HEK293 (cell line): Measurements from ENCODE around the gene TCF7L2.

Experiments
- CTCF ChIA-PET: fragments of 350-600 bp; formaldehyde crosslinking; extraction: SDS; loops from one replicate; lab custom pipeline; 2021; ENCODE audit warnings: antibody characterized with exemption; lab: Yijun Ruan, JAX
- POLR2A ChIA-PET: fragments of 300-600 bp; formaldehyde crosslinking; extraction: SDS; loops from one replicate; lab custom pipeline; 2020; ENCODE audit warnings: antibody characterized with exemption, inconsistent platforms; lab: Yijun Ruan, JAX
- H3K27ac ChIP-seq: fragments of 200-500 bp; sonication (Bioruptor generic); 2 replicates; pipeline ENCODE4 v1.5.1; 2014; ENCODE audit warnings: low read depth, low read length, control low read depth, inconsistent platforms; ENCODE audit errors: extremely low read depth
- H3K36me3 ChIP-seq, 2 experiments: fragments of 200-500 bp in 1 of 2; sonication (Bioruptor generic) in 1 of 2; 1 replicate in 1 of 2; 2 replicates in 1 of 2; pipeline ENCODE4 v1.5.1; 2014 to 2017; ENCODE audit warnings: inconsistent platforms in 2 of 2, low read length in 2 of 2; ENCODE audit not compliant: control insufficient read depth in 2 of 2, insufficient read depth in 1 of 2
- H3K4me1 ChIP-seq: fragments of 200-500 bp; sonication (Bioruptor generic); 2 replicates; pipeline ENCODE4 v1.5.1; 2014; ENCODE audit warnings: mild to moderate bottlenecking, low read length, inconsistent platforms; ENCODE audit not compliant: control insufficient read depth, insufficient read depth
- H3K4me3 ChIP-seq: 2 replicates; pipeline ENCODE4 v1.5.1; 2011; ENCODE audit warnings: low read depth, mild to moderate bottlenecking, control low read depth, low read length, moderate library complexity
- H3K9me3 ChIP-seq: fragments of 200-500 bp; sonication (Bioruptor generic); 2 replicates; pipeline ENCODE4 v1.5.1; 2014; ENCODE audit warnings: low read depth, low read length, inconsistent platforms; ENCODE audit not compliant: control insufficient read depth, insufficient read depth
- BCL11B ChIP-seq: fragments of 450-650 bp; formaldehyde crosslinking; IDR thresholded peaks from 2 replicates; pipeline ENCODE4 v1.5.1; 2016; ENCODE audit warnings: low read depth, missing biosample characterization, missing genetic modification characterization
- EGR2 ChIP-seq: fragments of 450-650 bp; formaldehyde crosslinking; IDR thresholded peaks from 2 replicates; pipeline ENCODE4 v1.5.1; 2016; ENCODE audit warnings: low read depth, missing biosample characterization, missing genetic modification characterization
- HOXC10 ChIP-seq: sonication (generic); formaldehyde crosslinking; IDR thresholded peaks from 2 replicates; pipeline ENCODE4 v1.8.1; 2023; ENCODE audit warnings: mild to moderate bottlenecking, missing genetic modification reagents
- MEIS1 ChIP-seq: sonication (generic); formaldehyde crosslinking; IDR thresholded peaks from 2 replicates; pipeline ENCODE4 v1.8.1; 2022; ENCODE audit warnings: missing genetic modification reagents, mild to moderate bottlenecking, borderline replicate concordance
- MYNN ChIP-seq: fragments of 450-650 bp; formaldehyde crosslinking; IDR thresholded peaks from 2 replicates; pipeline ENCODE4 v1.5.1; 2016; ENCODE audit warnings: missing biosample characterization, missing genetic modification characterization, borderline replicate concordance
- OSR2 ChIP-seq: fragments of 450-650 bp; formaldehyde crosslinking; IDR thresholded peaks from 2 replicates; pipeline ENCODE4 v1.5.1; 2016; ENCODE audit warnings: missing biosample characterization, missing genetic modification characterization
- SCRT2 ChIP-seq: fragments of 450-650 bp; formaldehyde crosslinking; IDR thresholded peaks from 2 replicates; pipeline ENCODE4 v1.5.1; 2016; ENCODE audit warnings: missing biosample characterization, missing genetic modification characterization
- SP3 ChIP-seq: fragments of 450-650 bp; formaldehyde crosslinking; IDR thresholded peaks from 2 replicates; pipeline ENCODE4 v1.5.1; 2016; ENCODE audit warnings: missing biosample characterization, missing genetic modification characterization
- YY1 ChIP-seq: fragments of 450-650 bp; formaldehyde crosslinking; IDR thresholded peaks from 2 replicates; pipeline ENCODE4 v1.5.1; 2018; ENCODE audit warnings: missing biosample characterization, missing genetic modification characterization
- ZBTB49 ChIP-seq: fragments of 450-650 bp; formaldehyde crosslinking; IDR thresholded peaks from 2 replicates; pipeline ENCODE4 v1.5.1; 2016; ENCODE audit warnings: missing biosample characterization, missing genetic modification characterization, low read depth
- ZNF155 ChIP-seq: fragments of 450-650 bp; formaldehyde crosslinking; IDR thresholded peaks from 2 replicates; pipeline ENCODE4 v1.5.1; 2016; ENCODE audit warnings: missing biosample characterization, missing genetic modification characterization
- ZNF157 ChIP-seq: fragments of 450-650 bp; formaldehyde crosslinking; IDR thresholded peaks from 2 replicates; pipeline ENCODE4 v1.5.1; 2016; ENCODE audit warnings: missing biosample characterization, missing genetic modification characterization
- ZNF24 ChIP-seq: fragments of 450-650 bp; formaldehyde crosslinking; IDR thresholded peaks from 2 replicates; pipeline ENCODE4 v1.5.1; 2016; ENCODE audit warnings: missing biosample characterization, missing genetic modification characterization
- ZNF391 ChIP-seq: fragments of 450-650 bp; formaldehyde crosslinking; IDR thresholded peaks from 2 replicates; pipeline ENCODE4 v1.5.1; 2016; ENCODE audit warnings: low read depth, missing biosample characterization, missing genetic modification characterization, borderline replicate concordance
- ZNF530 ChIP-seq: fragments of 450-650 bp; formaldehyde crosslinking; IDR thresholded peaks from 2 replicates; pipeline ENCODE4 v1.5.1; 2016; ENCODE audit warnings: low read depth, missing biosample characterization, missing genetic modification characterization
- ZNF560 ChIP-seq: fragments of 450-650 bp; formaldehyde crosslinking; IDR thresholded peaks from 2 replicates; pipeline ENCODE4 v1.5.1; 2017; ENCODE audit warnings: missing biosample characterization, missing genetic modification characterization, borderline replicate concordance
- ZNF623 ChIP-seq: fragments of 450-650 bp; formaldehyde crosslinking; IDR thresholded peaks from 2 replicates; pipeline ENCODE4 v1.5.1; 2016; ENCODE audit warnings: missing biosample characterization, missing genetic modification characterization
- ZNF626 ChIP-seq: fragments of 450-650 bp; sonication (Bioruptor Pico); formaldehyde crosslinking; IDR thresholded peaks from 2 replicates; pipeline ENCODE4 v1.5.1; 2018; ENCODE audit warnings: missing biosample characterization, missing genetic modification characterization, inconsistent platforms
- ZNF660 ChIP-seq: fragments of 450-650 bp; IDR thresholded peaks from 2 replicates; pipeline ENCODE4 v1.5.1; 2018; ENCODE audit warnings: missing biosample characterization, mild to moderate bottlenecking, missing genetic modification characterization
- ZNF677 ChIP-seq: fragments of 450-650 bp; IDR thresholded peaks from 2 replicates; pipeline ENCODE4 v1.5.0; 2018; ENCODE audit warnings: missing biosample characterization, mild to moderate bottlenecking, missing genetic modification characterization, moderate library complexity
- ZNF776 ChIP-seq: fragments of 450-650 bp; formaldehyde crosslinking; IDR thresholded peaks from 2 replicates; pipeline ENCODE4 v1.5.0; 2017; ENCODE audit warnings: missing biosample characterization, missing genetic modification characterization, borderline replicate concordance
- ZNF785 ChIP-seq: fragments of 450-650 bp; formaldehyde crosslinking; IDR thresholded peaks from 2 replicates; pipeline ENCODE4 v1.5.1; 2016; ENCODE audit warnings: missing biosample characterization, missing genetic modification characterization
- ZNF843 ChIP-seq: fragments of 450-650 bp; formaldehyde crosslinking; IDR thresholded peaks from 2 replicates; pipeline ENCODE4 v1.5.1; 2016; ENCODE audit warnings: missing biosample characterization, missing genetic modification characterization
- ZSCAN30 ChIP-seq: fragments of 450-650 bp; IDR thresholded peaks from 2 replicates; pipeline ENCODE4 v1.5.1; 2018; ENCODE audit warnings: missing biosample characterization, mild to moderate bottlenecking, missing genetic modification characterization, moderate library complexity
- ZXDB ChIP-seq: fragments of 450-650 bp; formaldehyde crosslinking; IDR thresholded peaks from 2 replicates; pipeline ENCODE4 v1.5.1; 2016; ENCODE audit warnings: missing biosample characterization, missing genetic modification characterization

TCF7L2 gene

DNA sequence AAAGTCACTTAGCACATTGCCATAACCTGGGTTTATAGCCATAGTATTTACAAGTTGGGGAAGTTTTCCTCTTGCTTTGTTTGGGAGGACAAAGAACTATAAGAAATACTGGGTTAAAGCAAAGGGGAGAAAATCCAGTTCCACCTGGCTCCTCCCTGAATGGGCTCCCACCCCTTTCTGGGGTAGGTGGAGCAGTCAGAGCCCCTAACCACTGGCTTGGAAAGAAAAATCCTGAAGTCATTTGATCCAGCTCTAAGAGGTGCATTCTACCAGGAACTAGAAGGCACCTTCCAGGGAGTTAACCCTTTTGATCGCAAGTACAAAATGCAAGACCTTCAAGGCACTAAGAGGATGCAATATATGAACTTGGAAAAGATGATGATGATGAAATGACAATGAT lies 31.3 kb upstream of the TCF7L2 start:
- Histone ChIP-seq H3K4me1 (peaks cover 10% of the 10 kb centered on the region), H3K36me3 (no peaks in the 10 kb centered on the region), H3K9me3 (no peaks in the 10 kb centered on the region), H3K27ac (no peak overlapping the region), H3K4me3 (no peak overlapping the region)
- POLR2A ChIA-PET = no interaction called here
- CTCF ChIA-PET = interaction anchor here (0.5 to 0.9 kb wide), 2 partner anchors 8 to 207 kb away, joined by 3 to 4 read pairs; no protein-coding TSS in a partner anchor
- TF ChIP-seq ZXDB (tag by site-specific recombination) (no peak), HOXC10 (CRISPR knock-in tag) (no peak), ZNF677 (no peak), ZNF626 (no peak), ZSCAN30 (tag by site-specific recombination) (no peak)

DNA sequence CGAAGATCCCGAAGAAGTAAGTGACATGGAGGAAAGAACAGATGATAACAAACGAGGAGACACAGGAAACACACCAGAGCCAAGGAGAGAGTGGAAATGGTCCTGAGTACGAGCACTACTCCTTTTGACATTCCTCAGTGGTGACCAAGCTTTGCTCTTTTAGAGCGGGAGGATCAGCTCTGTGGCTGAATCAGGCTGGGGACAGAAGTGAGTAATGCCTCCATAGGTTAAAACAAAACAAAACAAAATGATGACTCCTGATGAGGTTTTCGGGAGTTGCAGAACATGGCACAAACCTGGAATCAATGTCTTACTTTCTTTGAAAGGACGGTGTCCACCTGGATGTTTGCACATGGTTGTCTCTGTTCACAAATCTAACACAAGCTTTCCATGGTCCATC lies 30.3 kb upstream of the TCF7L2 start:
- no peak overlapping the region for H3K27ac ChIP-seq

GRCh38 chr10:112926906-112927688 lies 22.9 kb upstream of the TCF7L2 start:
- Histone ChIP-seq H3K27ac (no peak overlapping the region), H3K9me3 (no peaks in the 10 kb centered on the region), H3K4me3 (no peak overlapping the region), H3K36me3 (no peaks in the 10 kb centered on the region), H3K4me1 (no peaks in the 10 kb centered on the region)
- POLR2A ChIA-PET = no interaction called here
- TF ChIP-seq ZBTB49 (tag by site-specific recombination) = no peak
- no peak for TF ChIP-seq ZNF776 (tag by site-specific recombination)
- TF ChIP-seq ZNF623 (tag by site-specific recombination) = peak; percentile 54
- no peak for TF ChIP-seq ZNF530 (tag by site-specific recombination)
- TF ChIP-seq HOXC10 (CRISPR knock-in tag) = no peak
- no peak for TF ChIP-seq ZNF785 (tag by site-specific recombination)
- CTCF ChIA-PET = interaction anchor here (1.1 kb wide), 1 partner anchor 455 kb away, joined by 5 read pairs; no protein-coding TSS in a partner anchor

More for the DNA sequence above, 30.3 kb upstream of the TCF7L2 start:
- no peaks in the 10 kb centered on the region for H3K9me3 ChIP-seq
- POLR2A ChIA-PET = no interaction called here
- TF ChIP-seq BCL11B (tag by site-specific recombination) = no peak
- no peak overlapping the region for H3K4me3 ChIP-seq
- CTCF ChIA-PET = interaction anchor here (0.6 to 0.9 kb wide), 2 partner anchors 9 to 601 kb away, joined by 3 read pairs; no protein-coding TSS in a partner anchor
- H3K36me3 ChIP-seq = no peaks in the 10 kb centered on the region
- peaks cover 10% of the 10 kb centered on the region for H3K4me1 ChIP-seq

DNA sequence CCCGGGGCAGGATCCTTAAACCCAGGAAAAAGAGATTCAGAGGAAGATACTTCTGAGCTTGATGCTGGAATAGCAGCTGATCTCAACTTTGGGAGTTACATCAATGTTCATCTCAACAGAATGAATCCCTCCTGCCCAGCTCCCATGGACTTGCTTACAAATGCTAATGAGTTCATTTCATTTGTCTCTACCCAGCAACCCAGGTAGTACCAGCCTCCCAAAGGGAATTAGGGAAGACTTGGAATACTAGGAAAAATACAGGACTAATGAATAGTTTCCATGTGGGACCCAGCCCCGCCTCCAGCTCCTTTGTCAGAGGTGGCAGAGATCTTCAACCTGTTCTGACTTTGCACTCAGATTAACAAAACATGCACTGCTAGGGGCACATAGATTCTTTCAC lies 22.1 kb upstream of the TCF7L2 start:
- Histone ChIP-seq H3K4me1 (no peaks in the 10 kb centered on the region), H3K4me3 (no peak overlapping the region), H3K9me3 (no peaks in the 10 kb centered on the region), H3K27ac (no peak overlapping the region), H3K36me3 (no peaks in the 10 kb centered on the region)
- POLR2A ChIA-PET = no interaction called here
- CTCF ChIA-PET = interaction anchor here (0.6 to 1.1 kb wide), 2 partner anchors 198 to 456 kb away, joined by 5 to 6 read pairs; no protein-coding TSS in a partner anchor
- TF ChIP-seq YY1 (no peak), OSR2 (no peak), MYNN (tag by site-specific recombination) (no peak), ZNF155 (tag by site-specific recombination) (no peak), MEIS1 (CRISPR knock-in tag) (no peak), EGR2 (tag by site-specific recombination) (no peak), ZNF24 (no peak), SP3 (tag by site-specific recombination) (no peak), ZNF391 (tag by site-specific recombination) (no peak), ZNF660 (no peak), ZNF157 (no peak), ZNF843 (tag by site-specific recombination) (no peak), SCRT2 (no peak), ZNF560 (tag by site-specific recombination) (no peak)
